NT2/D1 (cell line): ENCODE measurements around the gene COL4A3.

Experiments used
- SUZ12 ChIP-seq: IDR thresholded peaks from 2 replicates; pipeline ENCODE4 v1.6.1; 2011; ENCODE audit not compliant: insufficient read length, insufficient read depth; ENCODE audit errors: extremely low read depth
- YY1 ChIP-seq: IDR thresholded peaks from 2 replicates; pipeline ENCODE4 v1.6.1; 2011; ENCODE audit not compliant: insufficient read length, insufficient read depth
- ZNF274 ChIP-seq: IDR thresholded peaks from 2 replicates; pipeline ENCODE4 v1.6.1; 2011; ENCODE audit warnings: mild to moderate bottlenecking, low read depth, low read length

GRCh38 chr2:227349989-227350612 lies 185.7 kb downstream of the COL4A3 start:
- TF ChIP-seq YY1, result no peak
- TF ChIP-seq SUZ12, result no peak
- no peak for TF ChIP-seq ZNF274
